H9 (cell line): ENCODE measurements around the gene KLHDC9. TPM values are rescaled to one million over a fixed set of nuclear protein-coding genes. Genes with fewer than 3 reads are reported as not detected.

Source experiments
- DNase-seq: peaks from one replicate; pipeline ENCODE4 v3.0.0-alpha.2; 2017
- H2AFZ ChIP-seq: one replicate; pipeline ENCODE4 v1.6.1; 2013; ENCODE audit warnings: mild to moderate bottlenecking, low read length, control low read depth, moderate library complexity
- H2AK5ac ChIP-seq: 2 replicates; pipeline ENCODE4 v1.6.1; 2013; ENCODE audit warnings: low read length, control low read depth, mixed read lengths; ENCODE audit not compliant: insufficient read length
- H2BK120ac ChIP-seq: one replicate; pipeline ENCODE4 v1.6.1; 2013; ENCODE audit warnings: low read depth, mild to moderate bottlenecking, low read length, control low read depth, inconsistent platforms; ENCODE audit not compliant: poor library complexity, severe bottlenecking
- H2BK12ac ChIP-seq: 2 replicates; pipeline ENCODE4 v1.6.1; 2013; ENCODE audit warnings: low read length, control low read depth, mixed read lengths, low read depth; ENCODE audit not compliant: insufficient read length
- H2BK15ac ChIP-seq: 2 replicates; pipeline ENCODE4 v1.6.1; 2013; ENCODE audit warnings: low read depth, low read length, control low read depth
- H2BK20ac ChIP-seq: one replicate; pipeline ENCODE4 v1.6.1; 2013; ENCODE audit warnings: low read depth, mild to moderate bottlenecking, low read length, control low read depth, inconsistent platforms; ENCODE audit not compliant: poor library complexity, severe bottlenecking
- H2BK5ac ChIP-seq: 2 replicates; pipeline ENCODE4 v1.6.1; 2013; ENCODE audit warnings: low read length, control low read depth, mixed read lengths; ENCODE audit not compliant: insufficient read length
- H3K14ac ChIP-seq: 2 replicates; pipeline ENCODE4 v1.6.1; 2013; ENCODE audit warnings: low read length, control low read depth; ENCODE audit not compliant: insufficient read depth
- H3K18ac ChIP-seq: 2 replicates; pipeline ENCODE4 v1.6.1; 2013; ENCODE audit warnings: low read depth, mild to moderate bottlenecking, mixed read lengths, low read length, control low read depth; ENCODE audit not compliant: insufficient read length
- H3K23ac ChIP-seq: 2 replicates; pipeline ENCODE4 v1.6.1; 2013; ENCODE audit warnings: low read length, control low read depth, mixed read lengths, low read depth; ENCODE audit not compliant: insufficient read length
- H3K23me2 ChIP-seq: 2 replicates; pipeline ENCODE4 v1.6.1; 2013; ENCODE audit warnings: low read depth, mild to moderate bottlenecking, mixed read lengths, low read length, control low read depth; ENCODE audit not compliant: insufficient read length, poor library complexity, severe bottlenecking
- H3K27ac ChIP-seq: 2 replicates; pipeline ENCODE4 v1.5.1; 2013; ENCODE audit warnings: low read length, control low read depth, mixed read lengths, low read depth; ENCODE audit not compliant: insufficient read length
- H3K27me3 ChIP-seq: 2 replicates; pipeline ENCODE4 v1.6.1; 2013; ENCODE audit warnings: low read length, control low read depth, inconsistent platforms; ENCODE audit not compliant: insufficient read depth
- H3K4ac ChIP-seq: 2 replicates; pipeline ENCODE4 v1.6.1; 2013; ENCODE audit warnings: low read depth, mild to moderate bottlenecking, control low read depth, inconsistent platforms, low read length, moderate library complexity
- H3K4me1 ChIP-seq: 2 replicates; pipeline ENCODE4 v1.6.1; 2013; ENCODE audit warnings: low read length, control low read depth, inconsistent platforms; ENCODE audit not compliant: insufficient read depth
- H3K4me2 ChIP-seq: 2 replicates; pipeline ENCODE4 v1.6.1; 2013; ENCODE audit warnings: low read length, control low read depth, mixed read lengths; ENCODE audit not compliant: insufficient read length, insufficient read depth
- H3K56ac ChIP-seq: 2 replicates; pipeline ENCODE4 v1.6.1; 2013; ENCODE audit warnings: low read depth, mild to moderate bottlenecking, mixed read lengths, low read length, control low read depth; ENCODE audit not compliant: insufficient read length
- H3K79me1 ChIP-seq: 2 replicates; pipeline ENCODE4 v1.6.1; 2013; ENCODE audit warnings: low read depth, mild to moderate bottlenecking, moderate library complexity, low read length, control low read depth, inconsistent platforms; ENCODE audit not compliant: insufficient read depth, poor library complexity, severe bottlenecking
- H3K79me2 ChIP-seq: 2 replicates; pipeline ENCODE4 v1.6.1; 2013; ENCODE audit warnings: low read length, control low read depth, inconsistent platforms; ENCODE audit not compliant: insufficient read depth
- H3K9ac ChIP-seq: 2 replicates; pipeline ENCODE4 v1.6.1; 2013; ENCODE audit warnings: low read length, control low read depth, mixed read lengths; ENCODE audit not compliant: insufficient read length; ENCODE audit errors: extremely low read depth
- H3K9me3 ChIP-seq: one replicate; pipeline ENCODE4 v1.6.1; 2013; ENCODE audit warnings: low read depth, low read length, inconsistent platforms; ENCODE audit not compliant: control insufficient read depth
- H3T11ph ChIP-seq: one replicate; pipeline ENCODE4 v1.6.1; 2013; ENCODE audit warnings: mild to moderate bottlenecking, low read length, control low read depth, inconsistent platforms
- H4K20me1 ChIP-seq: one replicate; pipeline ENCODE4 v1.6.1; 2013; ENCODE audit not compliant: control insufficient read depth, insufficient read length, insufficient read depth
- H4K5ac ChIP-seq: 2 replicates; pipeline ENCODE4 v1.6.1; 2013; ENCODE audit warnings: low read depth, mild to moderate bottlenecking, mixed read lengths, low read length, control low read depth; ENCODE audit not compliant: insufficient read length
- H4K8ac ChIP-seq: replicated peaks from 2 replicates; pipeline ENCODE4 v1.6.1; 2013; ENCODE audit warnings: low read length, control low read depth, mixed read lengths, low read depth; ENCODE audit not compliant: insufficient read length
- H4K91ac ChIP-seq: 2 replicates; pipeline ENCODE4 v1.6.1; 2013; ENCODE audit warnings: low read depth, mild to moderate bottlenecking, moderate library complexity, mixed read lengths, low read length, control low read depth; ENCODE audit not compliant: insufficient read length
- H3K27ac Mint-ChIP-seq, 3 experiments: 2 replicates in 2 of 3; 3 replicates in 1 of 3; pipeline ENCODE4 v1.8.0; 2020 to 2021; ENCODE audit warnings: mixed read lengths in 3 of 3, mild to moderate bottlenecking in 1 of 3, moderate library complexity in 1 of 3
- H3K27me3 Mint-ChIP-seq: 2 replicates; pipeline ENCODE4 v1.8.0; 2021; ENCODE audit warnings: low read depth, mild to moderate bottlenecking, moderate library complexity, mixed read lengths
- H3K36me3 Mint-ChIP-seq, 3 experiments: 2 replicates in 2 of 3; 3 replicates in 1 of 3; pipeline ENCODE4 v1.8.0; 2020 to 2021; ENCODE audit warnings: low read depth in 3 of 3, mixed read lengths in 3 of 3; ENCODE audit not compliant: insufficient read depth in 1 of 3
- H3K4me1 Mint-ChIP-seq, 2 experiments: 2 replicates each; pipeline ENCODE4 v1.8.0; 2020; ENCODE audit warnings: mixed read lengths in 2 of 2
- H3K4me3 Mint-ChIP-seq, 2 experiments: 2 replicates in 1 of 2; 3 replicates in 1 of 2; pipeline ENCODE4 v1.8.0; 2020 to 2021; ENCODE audit warnings: mild to moderate bottlenecking in 2 of 2, mixed read lengths in 2 of 2, moderate library complexity in 1 of 2
- H3K9me3 Mint-ChIP-seq, 2 experiments: 2 replicates in 1 of 2; 3 replicates in 1 of 2; pipeline ENCODE4 v1.8.0; 2020; ENCODE audit warnings: mild to moderate bottlenecking in 2 of 2, mixed read lengths in 2 of 2, moderate library complexity in 1 of 2
- CTCF ChIP-seq: fragments of 200-600 bp; sonication (generic); conservative IDR thresholded peaks from 3 replicates; pipeline ENCODE4 v1.8.0; 2021; ENCODE audit warnings: antibody characterized with exemption, mild to moderate bottlenecking
- WGBS: extraction: QIAGEN DNeasy Blood & Tissue Kit; methylation state at CpG from one replicate; pipeline ENCODE4 v1.1.7; 2013; ENCODE audit warnings: missing lambda C conversion rate, low lambda C conversion rate, mixed read lengths; ENCODE audit not compliant: insufficient read length; ENCODE audit errors: extremely low coverage; 5-methylcytosine and 5-hydroxymethylcytosine counted together
- total RNA-seq: library from RNA; stranded (reverse); gene quantifications from 2 replicates; pipeline ENCODE4 v1.2.1, GENCODE V29; 2021

KLHDC9 gene
- total RNA-seq, 1 experiment from 2014 or later, result 6.6 TPM

DNA sequence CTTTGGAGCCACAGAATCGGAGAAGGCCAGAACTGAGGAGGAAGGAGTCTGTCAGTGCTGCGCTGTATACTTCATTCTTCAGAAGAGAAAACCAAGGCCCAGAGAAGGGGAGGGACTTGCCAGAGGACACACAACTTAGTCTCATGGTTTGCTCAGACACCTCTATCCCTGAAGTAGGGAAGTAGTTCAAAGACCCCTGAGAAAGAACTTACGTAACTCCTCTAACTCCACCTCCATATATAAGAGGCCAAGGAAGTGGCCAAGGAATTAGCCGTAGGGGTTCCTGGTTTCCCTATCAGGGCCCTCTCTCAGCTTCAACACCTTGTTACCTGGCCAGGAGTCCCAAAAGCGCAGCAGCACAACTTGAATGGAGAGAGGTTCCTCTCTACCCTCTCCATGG lies 8.2 kb upstream of the KLHDC9 start:
- Histone ChIP-seq H3K27me3 (no peaks in the 10 kb centered on the region; the same call in 1 of the 2 replicates), H2AK5ac (no peak overlapping the region), H3K4me2 (no peak overlapping the region), H3K18ac (no peak overlapping the region), H3K9me3 (no peaks in the 10 kb centered on the region), H3K79me2 (no peaks in the 10 kb centered on the region), H3K14ac (no peak overlapping the region), H4K20me1 (no peaks in the 10 kb centered on the region), H3K56ac (no peak overlapping the region), H2BK15ac (no peak overlapping the region), H4K91ac (no peak overlapping the region), H3K27ac (no peak overlapping the region), H2BK20ac (no peak overlapping the region), H4K5ac (no peak overlapping the region), H3K4ac (no peak overlapping the region), H2AFZ (no peak overlapping the region), H2BK12ac (no peak overlapping the region), H3K23ac (no peak overlapping the region), H2BK120ac (no peak overlapping the region), H3K4me1 (no peaks in the 10 kb centered on the region), H3K79me1 (no peaks in the 10 kb centered on the region), H3K9ac (no peak overlapping the region), H2BK5ac (no peak overlapping the region), H3K23me2 (no peaks in the 10 kb centered on the region), H3T11ph (no peak overlapping the region), H4K8ac (no peak overlapping the region)
- Mint-ChIP-seq H3K36me3 (no peaks in the 10 kb centered on the region), H3K27me3 (peaks cover 4% of the 10 kb centered on the region), H3K9me3 (no peaks in the 10 kb centered on the region), H3K27ac (no peak overlapping the region), H3K4me1 (peaks cover 24 to 25% of the 10 kb centered on the region in 2 experiments), H3K4me3 (no peak overlapping the region)
- no peak for TF ChIP-seq CTCF
- no peak for DNase-seq
- no CpG with 5 or more reads among the region's 5 CpGs for WGBS
